ENCODE results near the gene DPYSL3. TPM values are rescaled to one million over a fixed set of nuclear protein-coding genes. Genes with fewer than 3 reads are reported as not detected.

DPYSL3 gene
- total RNA-seq, 1 donor from 2014 or later, result 414 TPM

- H3K9ac ChIP-seq, result no peak overlapping the region
- H3K36me3 ChIP-seq, result no peaks in the 10 kb centered on the region
- DNase-seq (ENCODE audit: low spot score), result no peak
- no peak overlapping the region for H2AFZ ChIP-seq (replicated peaks)
- H3K4me2 ChIP-seq, result no peak overlapping the region
- TF ChIP-seq EZH2phosphoT487 (IDR thresholded peaks at IDR 0.05) (no peak), CTCF (IDR thresholded peaks at IDR 0.05) (no peak), EZH2 (IDR thresholded peaks at IDR 0.05) (no peak)
- H3K9me3 ChIP-seq (ENCODE audit: low read depth), result no peaks in the 10 kb centered on the region
- peaks cover 43% of the 10 kb centered on the region for H3K4me1 ChIP-seq
- peaks cover 5% of the 10 kb centered on the region for H3K9me3 Mint-ChIP-seq
- peaks cover 52% of the 10 kb centered on the region for H4K20me1 ChIP-seq (ENCODE audit: low read depth)
- peak overlapping the region; percentile 92 for H3K27ac Mint-ChIP-seq
- H3K4me1 Mint-ChIP-seq, result peaks cover 34% of the 10 kb centered on the region
- peaks cover 25% of the 10 kb centered on the region for H3F3A ChIP-seq (ENCODE audit: low read depth)
- peaks cover 5% of the 10 kb centered on the region for H3K27me3 Mint-ChIP-seq (ENCODE audit: insufficient read depth, low read depth)
- no peak overlapping the region for H3K4me3 ChIP-seq
- no peaks in the 10 kb centered on the region for H3K27me3 ChIP-seq
- H3K36me3 Mint-ChIP-seq, result peaks cover 15% of the 10 kb centered on the region
- no peak overlapping the region for H3K4me3 Mint-ChIP-seq
- peaks cover 99% of the 10 kb centered on the region for H3K79me2 ChIP-seq (ENCODE audit: low read depth)
- peak overlapping the region; percentile 48 for H3K27ac ChIP-seq
These were observed 25.2 kb downstream of the DPYSL3 start for GRCh38 chr5:147484708-147485020.

- Mint-ChIP-seq H3K9me3 (peaks cover 5% of the 10 kb centered on the region), H3K27me3 (ENCODE audit: insufficient read depth, low read depth) (peaks cover 5% of the 10 kb centered on the region), H3K4me1 (peaks cover 38% of the 10 kb centered on the region), H3K27ac (peak overlapping the region; percentile 92), H3K36me3 (peaks cover 12% of the 10 kb centered on the region), H3K4me3 (no peak overlapping the region)
- Histone ChIP-seq H3K27ac (peak overlapping the region; percentile 48), H3K36me3 (no peaks in the 10 kb centered on the region), H3K79me2 (ENCODE audit: low read depth) (peaks cover 99% of the 10 kb centered on the region), H4K20me1 (ENCODE audit: low read depth) (peaks cover 56% of the 10 kb centered on the region), H2AFZ (replicated peaks) (no peak overlapping the region), H3K4me3 (no peak overlapping the region), H3K27me3 (no peaks in the 10 kb centered on the region), H3K9me3 (ENCODE audit: low read depth) (no peaks in the 10 kb centered on the region), H3K4me2 (peak overlapping the region; percentile 10), H3K4me1 (peaks cover 49% of the 10 kb centered on the region), H3K9ac (no peak overlapping the region), H3F3A (ENCODE audit: low read depth) (peaks cover 29% of the 10 kb centered on the region)
- DNase-seq (ENCODE audit: low spot score), result no peak
- TF ChIP-seq CTCF (IDR thresholded peaks at IDR 0.05), result no peak
These were observed 25.7 kb downstream of the DPYSL3 start for GRCh38 chr5:147483961-147484707.

- Mint-ChIP-seq H3K9me3 (peaks cover 3% of the 10 kb centered on the region), H3K27ac (peak overlapping the region; percentile 92), H3K4me3 (no peak overlapping the region), H3K4me1 (peaks cover 38% of the 10 kb centered on the region), H3K36me3 (peaks cover 13% of the 10 kb centered on the region), H3K27me3 (ENCODE audit: insufficient read depth, low read depth) (peaks cover 3% of the 10 kb centered on the region)
- peaks cover 62% of the 10 kb centered on the region for H4K20me1 ChIP-seq (ENCODE audit: low read depth)
- H3K4me1 ChIP-seq, result peaks cover 50% of the 10 kb centered on the region
- H3K79me2 ChIP-seq (ENCODE audit: low read depth), result peaks cover 99% of the 10 kb centered on the region
- no peak overlapping the region for H3K27ac ChIP-seq
- no peaks in the 10 kb centered on the region for H3K27me3 ChIP-seq
- DNase-seq (ENCODE audit: low spot score), result no peak
- H3F3A ChIP-seq (ENCODE audit: low read depth), result peaks cover 29% of the 10 kb centered on the region
- no peak overlapping the region for H2AFZ ChIP-seq (replicated peaks)
- H3K4me3 ChIP-seq, result no peak overlapping the region
- H3K9me3 ChIP-seq (ENCODE audit: low read depth), result no peaks in the 10 kb centered on the region
- TF ChIP-seq EZH2phosphoT487 (IDR thresholded peaks at IDR 0.05) (no peak), EZH2 (IDR thresholded peaks at IDR 0.05) (no peak), CTCF (IDR thresholded peaks at IDR 0.05) (no peak)
- no peak overlapping the region for H3K9ac ChIP-seq
- no peaks in the 10 kb centered on the region for H3K36me3 ChIP-seq
- no peak overlapping the region for H3K4me2 ChIP-seq
These were observed 26.6 kb downstream of the DPYSL3 start for GRCh38 chr5:147483188-147483790.

Data from neural progenitor cell (in vitro differentiated cells).